H1 (cell line): ENCODE results near the gene MASTL. TPM values are rescaled to one million over a fixed set of nuclear protein-coding genes. Genes with fewer than 3 reads are reported as not detected.

Experiments used
- CTCF ChIA-PET: fragments of 300-600 bp; sonication (Branson Sonifier 250); formaldehyde crosslinking; loops from one replicate; lab custom pipeline; 2021; ENCODE audit not compliant: partially characterized antibody; lab: Charles Lee
- POLR2A ChIA-PET: fragments of 300-600 bp; sonication (Branson Sonifier 250); formaldehyde crosslinking; loops from one replicate; lab custom pipeline; 2021; ENCODE audit warnings: inconsistent platforms; ENCODE audit not compliant: partially characterized antibody; lab: Charles Lee
- DNase-seq, 2 experiments: peaks; one replicate each; pipeline versions ENCODE4 v3.0.0 to v3.0.0-alpha.2; 2010 to 2022; ENCODE audit warnings: low spot score in 2 of 2, low read depth in 1 of 2, mixed read lengths in 1 of 2
- FAIRE-seq: peaks from 2 replicates; lab custom pipeline; 2011; peaks lifted over from hg19 to GRCh38; lab: Jason Lieb, UNC
- H2AFZ ChIP-seq: 2 replicates; pipeline ENCODE4 v1.8.1; 2012; ENCODE audit warnings: low read length, inconsistent platforms
- H2AK5ac ChIP-seq: 2 replicates; pipeline ENCODE4 v1.6.1; 2013; ENCODE audit warnings: low read depth, low read length
- H2BK120ac ChIP-seq: replicated peaks from 2 replicates; pipeline ENCODE3; 2013; ENCODE audit warnings: low read depth, low read length, inconsistent platforms
- H2BK12ac ChIP-seq: 2 replicates; pipeline ENCODE4 v1.6.1; 2013; ENCODE audit warnings: low read depth, low read length
- H2BK15ac ChIP-seq: 2 replicates; pipeline ENCODE4 v1.6.1; 2013; ENCODE audit warnings: low read length
- H2BK20ac ChIP-seq: 2 replicates; pipeline ENCODE4 v1.6.1; 2013; ENCODE audit warnings: low read length
- H2BK5ac ChIP-seq: 2 replicates; pipeline ENCODE4 v1.6.1; 2013; ENCODE audit warnings: low read depth, low read length
- H3K14ac ChIP-seq: 2 replicates; pipeline ENCODE4 v1.6.1; 2013; ENCODE audit warnings: inconsistent platforms; ENCODE audit not compliant: insufficient read length
- H3K18ac ChIP-seq: 2 replicates; pipeline ENCODE4 v1.6.1; 2013; ENCODE audit warnings: low read length; ENCODE audit errors: extremely low read depth
- H3K23ac ChIP-seq: 2 replicates; pipeline ENCODE4 v1.6.1; 2013; ENCODE audit warnings: inconsistent platforms; ENCODE audit not compliant: insufficient read length
- H3K23me2 ChIP-seq: 2 replicates; pipeline ENCODE4 v1.6.1; 2013; ENCODE audit warnings: low read depth, low read length
- H3K27ac ChIP-seq: 2 replicates; pipeline ENCODE4 v1.6.1; 2011; ENCODE audit warnings: low read depth, low read length, inconsistent platforms
- H3K27me3 ChIP-seq, 4 experiments: replicated peaks in 1 of 4; 1 replicate in 1 of 4; 2 replicates in 3 of 4; pipeline versions ENCODE4 v1.6.1 to v1.8.1; 2011 to 2013; ENCODE audit warnings: low read length in 3 of 4, mild to moderate bottlenecking in 3 of 4, inconsistent platforms in 2 of 4, mixed read lengths in 2 of 4, moderate library complexity in 1 of 4; ENCODE audit not compliant: control insufficient read depth in 3 of 4, insufficient read depth in 3 of 4; ENCODE audit errors: extremely low read depth in 1 of 4
- H3K36me3 ChIP-seq, 4 experiments: 2 replicates each; pipeline versions ENCODE4 v1.6.1 to v1.8.1; 2011 to 2013; ENCODE audit warnings: mild to moderate bottlenecking in 4 of 4, low read length in 3 of 4, moderate library complexity in 2 of 4, control low read depth in 1 of 4, inconsistent platforms in 1 of 4; ENCODE audit not compliant: insufficient read depth in 4 of 4, control insufficient read depth in 2 of 4
- H3K4ac ChIP-seq: replicated peaks from 2 replicates; pipeline ENCODE3; 2013; ENCODE audit warnings: low read length, low read depth, mixed read lengths, inconsistent platforms; ENCODE audit not compliant: insufficient read length
- H3K4me1 ChIP-seq, 4 experiments: replicated peaks in 1 of 4; 1 replicate in 1 of 4; 2 replicates in 3 of 4; pipeline versions ENCODE4 v1.6.1 to v1.8.1; 2011 to 2013; ENCODE audit warnings: low read length in 3 of 4, inconsistent platforms in 2 of 4, mixed read lengths in 1 of 4; ENCODE audit not compliant: insufficient read depth in 4 of 4, control insufficient read depth in 3 of 4
- H3K4me2 ChIP-seq, 2 experiments: 2 replicates each; pipeline versions ENCODE4 v1.6.1 to v1.8.1; 2011 to 2013; ENCODE audit warnings: low read depth in 2 of 2, low read length in 2 of 2, control low read depth in 1 of 2, inconsistent platforms in 1 of 2, mild to moderate bottlenecking in 1 of 2; ENCODE audit not compliant: insufficient read depth in 1 of 2
- H3K4me3 ChIP-seq, 4 experiments: fragments of 200-600, 300-600 bp in 1 of 4; sonication (generic), shearing (Covaris generic), sonication (Bioruptor Twin) in 1 of 4; 2 replicates each; pipeline versions ENCODE4 v1.5.1 to v1.8.1; 2011 to 2016; ENCODE audit warnings: low read length in 4 of 4, low read depth in 3 of 4, control low read depth in 2 of 4, inconsistent platforms in 2 of 4, mild to moderate bottlenecking in 2 of 4, mixed read lengths in 1 of 4, moderate library complexity in 1 of 4; ENCODE audit not compliant: insufficient read depth in 2 of 4; ENCODE audit errors: extremely low read depth in 1 of 4
- H3K56ac ChIP-seq: replicated peaks from 2 replicates; pipeline ENCODE3; 2013; ENCODE audit warnings: low read depth, mild to moderate bottlenecking, mixed read lengths, low read length, inconsistent platforms; ENCODE audit not compliant: insufficient read length
- H3K79me1 ChIP-seq: 2 replicates; pipeline ENCODE4 v1.6.1; 2013; ENCODE audit warnings: low read depth, low read length, control low read depth
- H3K79me2 ChIP-seq, 2 experiments: 2 replicates each; pipeline versions ENCODE4 v1.6.1 to v1.8.1; 2012 to 2013; ENCODE audit warnings: low read length in 2 of 2, mild to moderate bottlenecking in 2 of 2, inconsistent platforms in 1 of 2; ENCODE audit not compliant: insufficient read depth in 2 of 2, control insufficient read depth in 1 of 2
- H3K9ac ChIP-seq, 4 experiments: replicated peaks in 1 of 4; 1 replicate in 1 of 4; 2 replicates in 3 of 4; pipeline versions ENCODE4 v1.6.1 to v1.8.1; 2011 to 2013; ENCODE audit warnings: low read depth in 3 of 4, low read length in 3 of 4, control low read depth in 2 of 4, mild to moderate bottlenecking in 2 of 4, moderate library complexity in 2 of 4, inconsistent platforms in 1 of 4; ENCODE audit errors: extremely low read depth in 1 of 4
- H3K9me3 ChIP-seq, 2 experiments: 2 replicates each; pipeline versions ENCODE4 v1.6.1 to v1.8.1; 2012 to 2013; ENCODE audit warnings: mild to moderate bottlenecking in 2 of 2, moderate library complexity in 2 of 2, control low read depth in 1 of 2, inconsistent platforms in 1 of 2, low read depth in 1 of 2, low read length in 1 of 2, mixed read lengths in 1 of 2; ENCODE audit not compliant: insufficient read depth in 2 of 2
- H4K20me1 ChIP-seq, 2 experiments: replicated peaks in 1 of 2; 2 replicates each; pipeline versions ENCODE3 to v1.8.1; 2011 to 2013; ENCODE audit warnings: inconsistent platforms in 2 of 2, low read length in 2 of 2, mild to moderate bottlenecking in 1 of 2; ENCODE audit not compliant: insufficient read depth in 2 of 2, control insufficient read depth in 1 of 2
- H4K5ac ChIP-seq: 2 replicates; pipeline ENCODE4 v1.6.1; 2013; ENCODE audit warnings: low read length, low read depth, mixed read lengths, inconsistent platforms; ENCODE audit not compliant: insufficient read length
- H4K8ac ChIP-seq: 2 replicates; pipeline ENCODE4 v1.8.0; 2013; ENCODE audit warnings: mild to moderate bottlenecking, moderate library complexity, low read length, inconsistent platforms; ENCODE audit not compliant: insufficient read depth; ENCODE audit errors: extremely low read depth
- H4K91ac ChIP-seq: replicated peaks from 2 replicates; pipeline ENCODE3; 2013; ENCODE audit warnings: low read length, mixed read lengths, inconsistent platforms; ENCODE audit not compliant: insufficient read length
- EGR1 ChIP-seq: IDR thresholded peaks from 2 replicates; pipeline ENCODE4 v1.6.1; 2011; ENCODE audit warnings: low read depth, low read length, borderline replicate concordance
- JUN ChIP-seq: IDR thresholded peaks from 2 replicates; pipeline ENCODE4 v1.6.1; 2011; ENCODE audit warnings: low read depth, mild to moderate bottlenecking, improper control_type of control experiment, low read length
- KDM5A ChIP-seq: fragments of 200-600 bp; IDR thresholded peaks from 2 replicates; pipeline ENCODE4 v1.7.1; 2012; ENCODE audit warnings: mild to moderate bottlenecking, low read length, inconsistent platforms, mixed read lengths
- RFX5 ChIP-seq: IDR thresholded peaks from 2 replicates; pipeline ENCODE4 v1.6.1; 2011; ENCODE audit warnings: low read depth, low read length, improper control_type of control experiment, borderline replicate concordance
- WGBS, 2 experiments: shearing (Covaris generic) in 1 of 2; methylation state at CpG; one replicate each; pipeline versions ENCODE4 v1.1.6 to v1.1.7; 2013 to 2015; ENCODE audit warnings: low lambda C conversion rate in 2 of 2, mixed read lengths in 2 of 2, inconsistent platforms in 1 of 2, low coverage in 1 of 2, missing lambda C conversion rate in 1 of 2; ENCODE audit not compliant: insufficient replicate concordance in 2 of 2, insufficient coverage in 1 of 2, insufficient read length in 1 of 2; ENCODE audit errors: extremely low coverage in 1 of 2, missing lambda C conversion rate in 1 of 2; 5-methylcytosine and 5-hydroxymethylcytosine counted together
- polyA plus RNA-seq, 7 experiments: library from polyadenylated mRNA; depleted of rRNA in 3 of 7; stranded (reverse) in 5 of 7; unstranded in 2 of 7; fragments of >200 nt in 5 of 7; fragments of 200-250 nt in 2 of 7; gene quantifications; 1 replicate in 5 of 7; 2 replicates in 1 of 7; 4 replicates in 1 of 7; pipeline versions ENCODE4 v1.2.1 to v1.2.3, GENCODE V29; 2011 to 2013; ENCODE audit warnings: missing spikeins in 2 of 7, mixed read lengths in 2 of 7
- total RNA-seq: library from RNA; stranded (reverse); fragmentation: NEBNext Ultra II Directional; extraction: Animal tissue kit (Norgen Biotek cat#: 25700); gene quantifications from 2 replicates; pipeline ENCODE4 v1.2.1, GENCODE V29; 2021
- TF ChIP-seq, protein P1 (sequence below): IDR thresholded peaks from 2 replicates; pipeline ENCODE4 v1.6.1; 2011; ENCODE audit warnings: low read length, improper control_type of control experiment

The MASTL gene
- total and polyA plus RNA-seq, 2 of the 8 experiments (the other 6 are each of a cell fraction or from before 2014, with no cell fraction given): 14.9 to 42.5 TPM

DNA sequence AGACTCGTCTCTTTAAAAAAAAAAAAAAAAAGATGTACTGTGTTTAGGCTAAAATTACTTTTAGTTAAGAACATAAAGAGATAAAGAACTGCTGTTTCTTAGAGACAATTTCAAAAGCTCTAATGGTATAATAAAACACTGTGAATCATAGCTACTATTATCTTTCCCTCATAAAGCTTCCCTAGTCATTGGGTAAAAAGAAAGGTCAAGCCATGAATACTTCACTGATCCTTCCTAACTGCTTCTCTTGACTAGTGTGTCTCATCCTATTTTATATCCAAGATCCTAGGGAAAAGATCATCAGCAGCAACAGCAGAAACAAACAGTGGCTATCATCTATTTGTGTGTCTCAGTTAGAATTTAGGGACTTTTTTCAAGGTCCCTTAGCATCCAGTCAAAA is 11.5 kb upstream of the MASTL start:
- ChIA-PET POLR2A (interaction anchor here (0.7 to 9.0 kb wide), 3 partner anchors 11 to 21 kb away, joined by 3 to 48 read pairs (median 3); partner anchors contain the start of genes MASTL and YME1L1), CTCF (interaction anchor here (0.6 kb wide), 1 partner anchor 44 kb away, joined by 3 read pairs; no protein-coding TSS in a partner anchor)
- Histone ChIP-seq H2AFZ (no peak overlapping the region), H3K9me3 (no peaks in the 10 kb centered on the region), H3K36me3 (peaks cover 6 to 80% (median 46%) of the 10 kb centered on the region in 4 experiments), H3K56ac (no peak overlapping the region), H3K79me1 (peaks cover 2% of the 10 kb centered on the region; the same call in 1 of the 2 replicates), H2BK12ac (no peak overlapping the region), H4K91ac (no peak overlapping the region), H3K4me2 (no peak overlapping the region), H3K23ac (no peak overlapping the region), H3K4me3 (no peak overlapping the region), H2BK20ac (no peak overlapping the region), H3K27me3 (no peaks in the 10 kb centered on the region), H3K79me2 (peaks cover 0 to 45% of the 10 kb centered on the region in 2 experiments; a peak in 3 of 4 replicates), H2BK15ac (no peak overlapping the region), H2BK5ac (no peak overlapping the region), H3K9ac (no peak overlapping the region), H2AK5ac (no peak overlapping the region), H3K18ac (no peak overlapping the region), H3K4ac (no peak overlapping the region), H2BK120ac (no peak overlapping the region), H4K8ac (no peak overlapping the region), H3K27ac (no peak overlapping the region), H3K23me2 (no peaks in the 10 kb centered on the region; the same call in 1 of the 2 replicates), H3K4me1 (peaks cover 0 to 2% (median 0%) of the 10 kb centered on the region in 4 experiments; a peak in 1 of 7 replicates), H4K20me1 (peaks cover 4% of the 10 kb centered on the region in 2 experiments), H3K14ac (no peak overlapping the region), H4K5ac (no peak overlapping the region)
- DNase-seq (no peak), FAIRE-seq (no peak)
- TF ChIP-seq JUN: no peak
- no peak for TF ChIP-seq KDM5A
- no peak for TF ChIP-seq RFX5
- TF ChIP-seq, protein P1, sequence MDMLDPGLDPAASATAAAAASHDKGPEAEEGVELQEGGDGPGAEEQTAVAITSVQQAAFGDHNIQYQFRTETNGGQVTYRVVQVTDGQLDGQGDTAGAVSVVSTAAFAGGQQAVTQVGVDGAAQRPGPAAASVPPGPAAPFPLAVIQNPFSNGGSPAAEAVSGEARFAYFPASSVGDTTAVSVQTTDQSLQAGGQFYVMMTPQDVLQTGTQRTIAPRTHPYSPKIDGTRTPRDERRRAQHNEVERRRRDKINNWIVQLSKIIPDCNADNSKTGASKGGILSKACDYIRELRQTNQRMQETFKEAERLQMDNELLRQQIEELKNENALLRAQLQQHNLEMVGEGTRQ: no peak
- no peak for TF ChIP-seq EGR1
- WGBS, 2 experiments: no CpG with 5 or more reads among the region's 1 CpG
